ENCODE results near the gene S1PR4.

Gene S1PR4

DNA sequence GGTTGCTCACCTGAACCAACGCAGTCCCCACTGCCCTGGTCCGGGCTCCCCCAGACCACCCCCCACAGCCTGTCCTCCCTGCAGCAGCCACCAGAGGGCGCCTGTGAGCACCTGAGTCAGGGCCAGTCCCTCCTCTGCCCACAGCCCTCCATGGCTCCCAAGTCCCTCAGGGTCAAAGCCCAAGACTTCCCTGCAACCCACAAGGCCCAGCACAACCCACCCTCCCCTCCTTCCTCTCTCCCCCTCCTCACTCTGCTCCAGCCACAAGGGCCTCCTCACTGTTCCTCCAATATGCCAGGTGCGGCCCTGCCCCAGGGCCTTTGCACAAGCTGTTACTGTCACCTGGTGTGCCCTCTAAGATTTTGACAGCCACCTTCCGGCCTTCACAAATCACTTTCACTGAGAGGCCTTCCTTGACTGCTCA lies 31.9 kb upstream of the S1PR4 start:
- H3K4me3 ChIP-seq: no peak overlapping the region
- H3K27ac ChIP-seq: peak overlapping the region in 1 of 2 donors; percentile 40
- no peak for DNase-seq (ENCODE audit: low spot score)
- TF ChIP-seq, protein P1, sequence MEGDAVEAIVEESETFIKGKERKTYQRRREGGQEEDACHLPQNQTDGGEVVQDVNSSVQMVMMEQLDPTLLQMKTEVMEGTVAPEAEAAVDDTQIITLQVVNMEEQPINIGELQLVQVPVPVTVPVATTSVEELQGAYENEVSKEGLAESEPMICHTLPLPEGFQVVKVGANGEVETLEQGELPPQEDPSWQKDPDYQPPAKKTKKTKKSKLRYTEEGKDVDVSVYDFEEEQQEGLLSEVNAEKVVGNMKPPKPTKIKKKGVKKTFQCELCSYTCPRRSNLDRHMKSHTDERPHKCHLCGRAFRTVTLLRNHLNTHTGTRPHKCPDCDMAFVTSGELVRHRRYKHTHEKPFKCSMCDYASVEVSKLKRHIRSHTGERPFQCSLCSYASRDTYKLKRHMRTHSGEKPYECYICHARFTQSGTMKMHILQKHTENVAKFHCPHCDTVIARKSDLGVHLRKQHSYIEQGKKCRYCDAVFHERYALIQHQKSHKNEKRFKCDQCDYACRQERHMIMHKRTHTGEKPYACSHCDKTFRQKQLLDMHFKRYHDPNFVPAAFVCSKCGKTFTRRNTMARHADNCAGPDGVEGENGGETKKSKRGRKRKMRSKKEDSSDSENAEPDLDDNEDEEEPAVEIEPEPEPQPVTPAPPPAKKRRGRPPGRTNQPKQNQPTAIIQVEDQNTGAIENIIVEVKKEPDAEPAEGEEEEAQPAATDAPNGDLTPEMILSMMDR (IDR thresholded peaks at IDR 0.05): peak; percentile 31

DNA sequence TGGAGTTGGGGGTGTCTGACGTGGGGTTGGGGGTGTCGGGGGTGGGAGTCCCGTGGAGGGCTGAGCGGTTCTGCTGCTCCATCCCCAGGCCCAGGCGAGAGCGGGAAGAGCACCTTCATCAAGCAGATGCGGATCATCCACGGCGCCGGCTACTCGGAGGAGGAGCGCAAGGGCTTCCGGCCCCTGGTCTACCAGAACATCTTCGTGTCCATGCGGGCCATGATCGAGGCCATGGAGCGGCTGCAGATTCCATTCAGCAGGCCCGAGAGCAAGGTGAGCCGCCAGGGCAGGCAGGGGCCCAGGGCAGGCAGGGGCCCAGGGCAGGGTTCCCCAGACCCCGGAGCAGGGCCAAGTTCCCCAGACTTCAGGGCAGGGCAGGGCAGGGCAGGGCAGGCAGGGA lies 30.1 kb upstream of the S1PR4 start:
- TF ChIP-seq, protein P1 (IDR thresholded peaks at IDR 0.05): no peak
- no peak for DNase-seq (ENCODE audit: low spot score)
- Histone ChIP-seq H3K27ac (no peak overlapping the region), H3K4me3 (no peak overlapping the region)

DNA sequence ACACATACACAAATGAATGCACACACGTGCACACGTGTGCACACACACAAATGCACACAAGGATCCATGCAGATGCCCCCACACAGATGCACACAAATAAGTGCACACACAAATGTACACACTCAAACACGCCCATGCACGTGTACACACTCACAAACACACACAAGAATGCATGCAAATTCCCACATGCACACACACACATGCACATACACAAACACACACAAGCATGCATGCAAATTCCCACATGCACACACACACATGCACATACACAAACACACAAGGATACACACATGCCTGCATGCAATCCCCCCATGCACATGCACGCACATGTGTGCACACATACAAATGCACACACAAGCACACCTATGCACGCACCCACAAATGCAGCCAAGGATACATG lies 29.5 kb upstream of the S1PR4 start:
- DNase-seq (ENCODE audit: low spot score): no peak
- H3K27ac ChIP-seq: no peak overlapping the region
- no peak overlapping the region for H3K4me3 ChIP-seq
- TF ChIP-seq, protein P1 (IDR thresholded peaks at IDR 0.05): no peak

DNA sequence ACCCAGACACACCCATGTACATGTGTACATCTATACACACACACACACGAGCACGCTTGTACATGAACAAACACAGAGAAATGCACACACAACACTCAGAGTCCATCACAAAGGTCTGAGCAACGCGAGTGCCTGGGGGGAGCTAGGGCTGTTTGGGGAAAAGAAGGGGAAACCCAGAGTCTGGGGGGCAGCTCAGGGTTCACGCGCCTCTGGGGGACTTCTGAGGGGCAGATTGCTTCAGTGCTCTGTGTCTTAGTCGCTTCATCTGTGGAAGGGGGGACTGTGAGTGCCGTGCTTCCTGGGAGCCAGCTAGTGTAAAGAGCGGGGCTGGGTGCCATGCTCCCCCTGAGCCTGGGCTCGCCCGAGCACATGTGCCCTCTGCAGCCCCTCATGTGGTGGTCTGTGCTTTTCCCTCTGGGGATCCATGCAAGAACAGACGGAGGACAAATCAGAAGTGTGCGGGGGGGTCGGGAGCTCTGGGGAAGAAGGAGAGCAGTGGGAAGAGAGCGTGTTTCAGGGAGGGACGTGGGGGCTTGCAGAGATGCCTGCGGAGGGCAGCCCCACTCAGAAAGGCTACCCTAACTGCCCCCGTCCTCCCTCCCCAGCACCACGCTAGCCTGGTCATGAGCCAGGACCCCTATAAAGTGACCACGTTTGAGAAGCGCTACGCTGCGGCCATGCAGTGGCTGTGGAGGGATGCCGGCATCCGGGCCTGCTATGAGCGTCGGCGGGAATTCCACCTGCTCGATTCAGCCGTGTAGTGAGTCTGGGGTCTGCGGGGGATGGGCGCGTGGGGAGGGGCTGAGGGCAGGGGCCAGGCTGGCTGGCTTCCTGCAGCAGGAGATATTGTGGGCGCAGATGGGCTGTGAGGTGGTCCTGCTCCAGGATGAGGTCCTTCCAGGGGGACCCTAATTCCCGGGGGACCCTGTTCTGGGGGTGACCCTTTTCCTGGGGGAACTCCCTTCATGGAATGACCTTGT lies 28.8 kb upstream of the S1PR4 start:
- H3K4me3 ChIP-seq: no peak overlapping the region
- H3K27ac ChIP-seq: no peak overlapping the region
- DNase-seq (ENCODE audit: low spot score): no peak
- TF ChIP-seq, protein P1 (IDR thresholded peaks at IDR 0.05): no peak

DNA sequence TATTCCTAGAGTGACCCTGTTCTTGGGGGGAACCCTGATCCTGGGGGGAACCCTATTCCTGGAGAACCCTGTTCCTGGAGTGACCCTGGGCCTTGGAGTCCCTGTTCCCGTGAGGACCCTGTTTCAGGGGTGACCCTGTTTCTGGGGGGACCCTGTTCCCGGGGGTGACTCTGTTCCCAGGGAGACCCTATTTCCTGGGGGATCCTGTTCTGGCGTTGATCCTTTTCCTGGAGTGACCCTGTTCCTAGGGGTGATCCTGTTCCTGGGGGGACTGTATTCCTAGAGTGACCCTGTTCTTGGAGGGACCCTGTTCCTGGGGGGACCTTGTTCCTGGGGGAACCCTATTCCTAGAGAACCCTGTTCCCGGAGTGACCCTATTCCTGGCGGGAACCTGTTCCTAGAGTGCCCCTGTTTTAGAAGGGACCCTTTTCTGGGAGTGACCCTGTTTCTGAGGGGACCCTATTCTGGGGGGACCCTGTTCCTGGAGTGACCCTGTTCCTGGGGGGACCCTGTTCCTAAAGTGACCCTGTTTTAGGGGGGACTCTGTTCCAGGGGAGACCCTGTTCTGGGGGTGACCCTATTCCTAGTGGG lies 27.7 kb upstream of the S1PR4 start:
- H3K4me3 ChIP-seq: no peak overlapping the region
- no peak overlapping the region for H3K27ac ChIP-seq
- TF ChIP-seq, protein P1 (IDR thresholded peaks at IDR 0.05): no peak
- DNase-seq (ENCODE audit: low spot score): no peak

DNA sequence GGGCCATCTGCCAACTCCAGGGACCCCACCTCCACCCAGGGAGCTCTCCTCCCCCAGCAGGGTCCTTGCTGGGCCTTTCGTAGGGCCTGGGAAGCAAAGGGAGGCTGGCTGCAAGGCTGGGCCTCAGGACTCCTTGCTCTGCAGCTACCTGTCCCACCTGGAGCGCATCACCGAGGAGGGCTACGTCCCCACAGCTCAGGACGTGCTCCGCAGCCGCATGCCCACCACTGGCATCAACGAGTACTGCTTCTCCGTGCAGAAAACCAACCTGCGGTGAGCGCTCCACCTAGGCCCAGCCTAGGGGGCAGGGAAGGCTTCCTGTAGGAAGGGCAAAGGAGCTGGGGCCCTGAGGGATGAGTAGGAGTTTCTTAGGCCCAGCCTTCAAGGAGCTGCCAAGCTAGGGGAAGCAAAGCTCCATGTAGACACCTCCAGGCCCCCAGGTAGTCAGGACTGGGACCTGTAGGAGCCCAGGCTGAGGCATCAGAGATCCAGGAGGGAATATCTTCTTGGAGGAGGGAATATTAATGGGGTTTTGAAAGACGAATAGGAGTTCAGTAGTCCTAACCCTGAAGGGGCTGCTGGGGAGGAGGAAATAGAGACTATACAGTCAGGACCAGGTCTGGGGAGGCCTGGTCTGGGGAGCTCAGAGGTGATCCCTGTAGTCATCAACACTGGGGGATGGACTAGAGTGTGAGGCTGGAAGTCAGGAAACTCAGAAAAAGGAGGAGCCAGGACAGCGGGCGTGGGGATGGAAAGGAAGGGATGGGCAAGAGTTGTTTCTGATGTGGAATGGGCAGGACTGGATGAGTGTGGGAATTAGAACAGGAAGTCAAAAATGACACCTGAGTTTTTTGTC lies 26.8 kb upstream of the S1PR4 start:
- no peak overlapping the region for H3K4me3 ChIP-seq
- DNase-seq (ENCODE audit: low spot score): no peak
- H3K27ac ChIP-seq: no peak overlapping the region
- TF ChIP-seq, protein P1 (IDR thresholded peaks at IDR 0.05): no peak
